Measurements from ENCODE around the gene TANC1.
"Not testable (repeated sequence)": the region's sequence is repeated elsewhere in the genome, so short reads cannot be mapped to it uniquely, and the experiment has no call there.

TANC1 gene

DNA sequence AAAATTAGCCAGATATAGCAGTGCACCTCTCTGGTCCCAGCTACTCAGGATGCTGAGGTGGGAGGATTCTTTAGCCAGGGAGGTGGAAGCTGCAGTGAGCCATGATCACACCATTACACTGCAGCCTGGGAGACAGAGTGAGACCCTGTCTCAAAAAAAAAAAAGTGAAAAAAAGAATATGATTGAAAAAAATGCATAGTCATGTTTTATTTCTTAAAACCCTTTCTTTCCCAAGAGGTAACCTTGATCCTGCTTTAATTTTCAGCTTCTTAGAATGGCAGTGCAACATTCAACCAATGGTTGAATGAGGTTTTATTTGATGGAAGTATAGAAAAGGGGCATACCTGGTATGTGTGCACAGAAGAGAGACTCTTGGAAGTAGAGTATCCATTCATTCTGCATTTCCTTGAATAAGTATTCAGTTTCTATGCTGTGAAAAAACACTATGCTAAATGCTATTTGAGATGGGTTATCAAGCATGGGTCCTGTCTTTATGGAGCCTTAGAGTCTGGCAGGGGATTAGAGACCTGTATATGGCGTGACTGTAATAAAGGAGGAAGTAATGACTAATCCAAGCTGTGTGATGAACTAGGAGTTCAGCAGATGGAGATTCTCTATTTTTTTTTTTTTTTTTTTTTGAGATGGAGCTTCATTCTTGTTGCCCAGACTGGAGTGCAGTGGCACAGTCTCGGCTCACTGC lies 171.8 kb downstream of the TANC1 start:
- DNase-seq (ENCODE audit: low read depth) = no peak

DNA sequence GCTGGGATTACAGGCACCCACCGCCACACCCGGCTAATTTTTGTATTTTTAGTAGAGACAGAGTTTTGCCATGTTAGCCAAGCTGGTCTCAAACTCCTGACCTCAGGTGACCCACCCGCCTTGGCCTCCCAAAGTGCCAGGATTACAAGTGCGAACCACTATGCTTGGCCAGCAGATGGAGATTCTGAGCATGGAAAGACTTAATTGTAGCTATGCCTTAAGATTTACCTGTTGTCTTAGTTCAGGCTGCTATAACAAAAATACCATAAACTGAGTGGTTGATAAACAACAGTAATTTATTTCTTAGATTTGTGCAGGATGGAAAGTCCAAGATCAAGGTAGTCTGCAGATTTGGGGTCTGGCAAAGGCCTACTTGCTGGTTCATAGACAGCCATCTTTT lies 172.4 kb downstream of the TANC1 start:
- DNase-seq (ENCODE audit: low read depth) = not testable (repeated sequence)

DNA sequence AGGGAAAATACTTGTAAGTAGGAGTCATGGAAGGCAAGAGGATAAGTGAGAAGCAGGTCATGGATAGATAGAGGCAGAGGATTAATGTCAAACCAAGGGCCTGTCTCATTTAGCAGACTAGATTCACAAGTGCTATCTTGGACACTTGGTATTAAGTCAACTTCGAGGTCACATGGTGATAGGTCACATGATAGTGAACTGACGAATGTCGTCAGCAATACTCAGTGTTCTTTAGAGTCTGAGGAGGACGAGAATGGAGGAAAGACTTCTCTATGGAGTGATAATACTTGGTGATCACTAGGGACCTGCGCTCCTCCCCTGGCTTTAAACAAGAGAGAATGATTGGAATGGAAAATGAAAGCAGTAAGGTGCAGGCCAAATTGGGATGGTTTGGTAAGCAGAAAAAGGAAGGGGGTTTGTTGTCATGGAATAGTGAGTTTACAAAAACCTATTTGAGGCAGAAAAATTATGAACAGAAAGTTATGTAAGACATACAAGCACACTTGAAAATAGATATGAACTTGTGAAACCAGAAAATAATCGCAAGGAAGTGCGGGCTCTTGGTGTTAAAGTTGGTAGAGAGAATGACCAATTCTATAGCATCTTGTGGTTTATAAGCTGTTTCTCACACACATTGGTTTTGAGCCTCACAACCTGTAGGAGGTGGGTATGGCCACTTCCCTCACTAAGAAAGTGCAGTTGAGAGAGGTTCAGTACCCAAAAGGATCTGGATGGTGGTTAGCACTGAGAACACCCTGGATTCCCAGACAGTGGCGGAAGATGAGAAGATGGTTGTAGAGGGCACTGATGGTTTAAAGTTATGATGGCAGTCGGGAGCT lies 176.6 kb downstream of the TANC1 start:
- DNase-seq (ENCODE audit: low read depth) = no peak

GRCh38 chr2:159145745-159146354 lies 177.4 kb downstream of the TANC1 start:
- DNase-seq (ENCODE audit: low read depth) = no peak

DNA sequence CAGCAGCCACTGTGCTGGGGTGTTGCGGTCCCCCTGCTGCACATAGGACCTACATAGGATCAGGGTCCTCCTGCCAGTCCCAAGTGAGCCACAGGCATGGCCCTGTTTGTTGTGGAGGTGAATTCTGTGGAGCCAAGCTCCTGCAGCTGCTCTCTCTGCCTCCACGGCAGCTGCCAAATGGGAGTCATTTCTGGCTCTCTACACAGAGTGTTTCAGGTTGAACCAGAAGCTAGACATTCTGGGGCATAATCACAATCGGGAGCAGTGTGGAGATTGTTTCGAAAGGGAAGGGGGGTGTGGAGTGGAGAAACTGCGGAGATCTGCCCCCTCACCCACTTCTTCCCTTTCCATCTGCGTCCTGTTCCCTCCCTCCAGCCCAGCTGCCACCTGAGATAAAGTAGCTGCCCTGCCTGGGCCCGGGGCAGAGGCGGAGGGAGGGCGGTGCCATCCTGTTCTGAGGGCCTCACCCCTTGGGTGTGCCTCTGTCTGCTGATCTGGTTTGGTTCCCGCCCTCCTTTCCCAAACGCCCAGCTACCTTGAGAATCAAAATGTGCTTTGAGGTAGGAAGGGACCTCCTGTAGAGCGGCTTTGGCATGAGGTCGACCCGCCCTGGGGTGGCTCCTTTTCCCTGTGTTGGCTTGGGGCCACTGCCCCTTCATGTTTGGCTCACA lies 178.7 kb downstream of the TANC1 start:
- DNase-seq (ENCODE audit: low read depth) = no peak

DNA sequence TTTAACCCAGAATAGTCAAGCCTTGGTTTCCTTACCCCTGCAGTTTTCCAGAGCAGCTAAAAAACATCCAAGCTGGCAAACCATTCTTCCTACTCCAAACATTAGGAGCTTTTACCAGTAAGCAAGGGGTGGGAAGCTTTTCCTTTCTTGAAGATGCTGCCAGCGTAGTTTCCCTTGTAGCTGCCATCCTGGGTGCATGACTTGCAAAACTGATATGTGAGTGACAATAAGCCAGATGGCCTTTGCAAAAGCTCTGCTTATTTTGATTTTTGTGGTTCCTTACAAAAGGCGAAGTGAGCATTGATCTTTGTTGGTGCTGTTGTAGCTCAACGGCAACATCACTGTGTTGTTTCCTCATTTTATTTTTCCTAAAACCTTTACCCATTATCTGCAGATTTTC lies 179.2 kb downstream of the TANC1 start:
- DNase-seq (ENCODE audit: low read depth) = no peak

DNA sequence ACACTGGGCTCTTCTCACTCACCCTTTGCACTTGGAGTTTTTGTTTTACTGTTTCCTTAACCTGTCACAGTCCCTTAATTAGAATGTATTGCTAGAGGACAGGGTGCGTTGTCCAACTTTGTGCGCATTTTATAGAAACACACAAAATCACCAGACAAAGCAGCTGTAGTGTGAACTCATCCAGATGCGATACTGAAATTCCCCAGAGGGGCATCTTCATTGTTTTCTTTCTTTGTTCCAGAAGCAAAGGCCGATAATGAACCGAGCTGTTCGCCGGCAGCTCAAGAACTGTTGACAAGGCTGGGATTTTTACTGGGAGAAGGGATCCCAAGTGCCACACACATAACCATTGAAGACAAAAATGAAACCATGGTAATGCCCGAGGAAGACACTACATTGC lies 180.5 kb downstream of the TANC1 start:
- DNase-seq (ENCODE audit: low read depth) = no peak

GRCh38 chr2:159149747-159150146 lies 181.3 kb downstream of the TANC1 start:
- DNase-seq (ENCODE audit: low read depth) = no peak

DNA sequence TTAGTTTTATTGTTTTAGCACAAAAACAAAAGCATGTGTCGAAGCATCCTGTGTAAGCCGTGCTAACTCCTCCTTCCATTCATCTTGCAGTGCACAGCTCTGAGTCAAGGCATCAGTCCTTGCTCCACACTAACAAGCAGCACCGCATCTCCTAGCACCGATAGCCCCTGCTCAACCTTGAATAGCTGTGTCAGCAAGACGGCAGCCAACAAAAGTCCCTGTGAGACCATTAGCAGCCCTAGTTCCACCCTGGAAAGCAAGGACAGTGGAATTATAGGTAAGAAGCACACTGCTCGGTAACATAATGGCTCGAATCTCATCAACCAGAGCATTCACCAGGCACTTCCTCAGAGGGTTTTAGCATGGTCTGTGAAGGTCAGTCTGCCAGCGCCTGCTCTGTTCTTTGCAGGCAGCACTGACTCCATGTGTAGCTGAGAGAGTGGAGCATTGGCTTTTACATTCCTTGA lies 181.9 kb downstream of the TANC1 start:
- DNase-seq (ENCODE audit: low read depth) = no peak

DNA sequence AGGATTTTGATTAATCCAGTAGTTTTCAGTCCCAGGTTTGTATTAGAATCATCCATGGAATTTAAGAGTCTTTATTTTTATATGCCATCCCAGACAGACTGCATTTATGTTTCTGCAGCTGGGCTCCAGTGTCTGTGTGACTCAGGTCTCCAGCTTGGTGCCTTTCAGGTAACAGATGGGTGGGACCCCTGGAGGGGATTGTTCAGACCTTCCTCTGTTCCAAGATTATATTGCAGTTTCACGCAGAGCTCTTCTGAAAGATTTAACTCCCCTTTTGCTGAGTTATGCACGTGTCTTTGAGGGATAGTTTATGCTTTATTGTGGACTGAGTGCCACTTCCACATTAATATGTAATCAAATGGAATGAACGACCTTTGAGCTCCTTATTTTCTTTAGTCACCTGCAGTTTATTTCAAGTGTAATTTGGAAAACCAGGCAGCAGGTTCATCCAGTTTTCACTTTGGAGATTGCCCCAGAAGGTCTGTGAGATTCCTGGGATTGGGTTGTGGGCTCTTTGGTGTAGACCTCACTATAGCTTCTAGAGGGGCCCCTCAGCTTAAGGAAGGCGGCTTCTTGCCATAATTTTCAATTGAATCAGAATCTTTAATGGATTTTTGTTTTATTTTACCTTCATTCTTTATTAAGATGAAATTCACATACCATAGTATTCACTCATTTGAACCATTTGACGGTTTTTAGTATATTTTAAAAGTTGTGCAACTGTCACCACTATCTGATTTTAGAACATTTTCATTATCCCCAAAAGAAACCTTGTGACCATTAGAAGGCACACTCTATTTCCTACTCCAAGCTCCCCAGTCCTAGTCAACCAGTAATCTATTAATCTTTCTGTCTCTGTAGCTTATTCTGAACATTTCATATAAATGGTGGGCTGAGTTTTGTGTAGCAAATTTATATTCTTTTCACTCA lies 183.0 kb downstream of the TANC1 start:
- no peak for DNase-seq (ENCODE audit: low read depth)

- DNase-seq (ENCODE audit: low read depth) = no peak
Observed at GRCh38 chr2:159152128-159152778, 183.8 kb downstream of the TANC1 start.

DNA sequence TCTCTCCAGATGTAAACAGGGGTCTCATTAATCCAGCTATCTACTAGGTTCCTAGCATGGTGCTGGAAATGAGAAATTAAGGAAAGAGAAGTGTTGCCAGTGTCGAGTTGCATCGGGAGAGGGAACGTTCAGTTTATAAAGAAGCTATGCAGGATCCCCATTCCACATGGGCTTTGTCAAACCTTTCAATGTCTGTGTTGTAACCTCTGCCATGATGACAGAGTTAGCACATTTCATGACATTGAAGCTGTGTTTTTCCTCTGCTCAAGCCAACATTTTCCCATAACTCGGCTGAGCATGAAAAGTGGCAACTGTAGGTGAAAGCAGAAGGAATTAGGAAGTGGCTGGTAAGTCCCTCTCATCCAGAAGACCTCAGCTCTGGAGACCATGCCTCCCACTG lies 184.6 kb downstream of the TANC1 start:
- DNase-seq (ENCODE audit: low read depth) = no peak

GRCh38 chr2:159153463-159153862 lies 185.0 kb downstream of the TANC1 start:
- DNase-seq (ENCODE audit: low read depth) = no peak

DNA sequence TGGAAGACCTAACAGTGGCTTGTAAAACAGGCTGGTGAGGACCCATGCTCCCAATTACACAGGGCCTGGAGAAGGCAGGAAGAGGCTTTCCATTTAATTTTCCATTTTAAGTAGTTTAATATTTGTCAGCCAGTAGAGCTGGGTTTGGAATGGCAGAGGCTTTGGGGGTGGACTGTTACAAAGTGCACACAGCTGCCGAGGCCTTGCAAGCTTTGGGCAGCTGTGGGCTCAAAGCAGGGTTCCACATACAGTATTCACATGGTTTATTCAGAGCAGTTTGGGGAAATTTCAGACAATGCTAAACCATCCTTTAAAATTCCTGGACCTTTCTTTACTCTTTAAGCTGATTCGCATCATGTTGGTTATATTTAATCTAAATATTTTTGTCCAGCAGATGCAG lies 185.5 kb downstream of the TANC1 start:
- DNase-seq (ENCODE audit: low read depth) = no peak

- DNase-seq (ENCODE audit: low read depth) = no peak
Observed at GRCh38 chr2:159154366-159154765, 185.9 kb downstream of the TANC1 start.

GRCh38 chr2:159155320-159155719 lies 186.9 kb downstream of the TANC1 start:
- no peak for DNase-seq (ENCODE audit: low read depth)

DNA sequence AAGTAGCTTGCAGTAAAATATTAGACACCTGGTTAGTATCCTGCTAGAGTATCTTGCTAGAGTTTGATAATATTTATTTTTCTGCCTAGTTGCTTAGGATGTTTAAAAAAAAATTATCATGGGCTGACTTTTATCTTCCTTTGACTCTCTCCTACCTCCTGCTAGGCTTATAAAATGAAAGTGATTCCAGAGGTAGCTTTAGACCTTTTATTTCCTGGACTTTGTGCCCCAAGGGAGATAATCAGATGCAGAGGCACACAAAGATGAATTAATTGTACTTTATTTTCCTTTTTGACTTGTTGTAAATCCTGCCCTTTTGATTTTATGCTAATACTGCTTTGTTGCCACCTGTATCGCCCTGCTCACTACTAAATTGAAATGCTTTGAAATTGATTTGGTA lies 187.4 kb downstream of the TANC1 start:
- no peak for DNase-seq (ENCODE audit: low read depth)

- DNase-seq (ENCODE audit: low read depth) = no peak
Observed at GRCh38 chr2:159156834-159157233, 188.4 kb downstream of the TANC1 start.

DNA sequence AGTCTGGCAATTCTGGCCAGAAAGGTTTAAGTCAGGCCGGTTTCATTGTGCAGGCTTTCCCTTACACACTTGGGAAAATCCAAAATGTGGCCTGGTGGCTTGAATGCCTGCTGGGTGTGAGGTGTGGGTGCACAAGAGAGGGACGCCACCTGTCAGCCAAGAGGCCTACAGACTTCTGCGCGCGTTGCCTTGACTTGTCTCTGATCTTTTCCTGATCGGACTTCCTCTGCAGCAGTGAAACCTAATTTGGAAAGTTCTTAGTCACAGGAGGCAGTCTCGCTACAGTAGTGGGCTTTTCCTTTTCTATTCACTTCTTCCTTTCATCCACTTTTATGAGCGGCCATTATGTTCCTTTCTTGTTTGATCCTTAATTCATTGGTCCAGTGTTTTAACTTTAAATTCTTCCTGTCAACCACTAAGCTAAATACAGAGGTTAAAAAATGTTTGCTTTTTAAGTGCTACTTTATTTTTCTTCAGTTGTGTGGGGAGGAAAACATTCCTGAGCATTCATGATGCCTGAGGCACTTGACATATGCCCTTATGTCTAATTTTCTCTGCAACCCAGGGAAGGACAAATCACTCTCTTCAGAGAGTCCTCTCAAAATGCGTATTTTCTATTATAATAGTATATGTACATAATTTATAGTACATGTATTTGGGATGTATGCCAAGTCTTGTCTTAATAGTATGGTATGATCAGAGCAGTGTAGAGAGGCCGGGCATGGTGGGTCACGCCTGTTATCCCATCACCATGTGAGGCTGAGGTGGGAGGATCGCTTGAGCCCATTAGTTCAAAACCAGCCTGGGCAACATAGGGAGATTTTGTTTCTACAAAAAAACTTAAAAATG lies 189.1 kb downstream of the TANC1 start:
- no peak for DNase-seq (ENCODE audit: low read depth)

DNA sequence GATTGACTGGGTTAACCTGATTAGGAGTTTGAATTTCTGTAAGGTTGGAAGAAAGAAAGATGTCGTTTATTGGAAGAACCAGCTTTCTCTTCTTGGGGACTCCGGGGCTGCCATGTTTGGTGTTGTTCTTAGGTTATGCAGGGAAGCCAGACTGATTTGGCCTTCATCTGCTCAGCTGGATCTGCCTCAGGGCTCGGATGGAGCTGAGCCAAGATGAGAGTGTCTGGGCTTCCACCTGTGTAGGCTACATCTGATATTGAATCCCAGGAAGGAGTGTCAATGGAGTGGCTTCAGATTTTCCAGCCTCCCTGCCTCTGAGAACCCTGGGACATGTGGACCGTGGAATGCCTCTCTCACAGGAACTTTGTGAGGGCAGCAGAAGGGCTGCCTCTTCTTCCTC lies 192.0 kb downstream of the TANC1 start:
- DNase-seq (ENCODE audit: low read depth) = no peak
